HL-60 (cell line): ENCODE results near the gene BLID.

ENCODE experiments used
- DNase-seq, 2 experiments: peaks; one replicate each; pipeline ENCODE4 v3.0.0-alpha.2; 2010 to 2020; ENCODE audit warnings: low read depth in 1 of 2, low spot score in 1 of 2
- H3K27ac ChIP-seq: fragments of 250-450 bp; sonication (Bioruptor Pico); replicated peaks from 2 replicates; pipeline ENCODE4 v1.5.1; 2020; ENCODE audit warnings: mild to moderate bottlenecking, moderate library complexity
- H3K27me3 ChIP-seq: fragments of 250-450 bp; sonication (Bioruptor Pico); 2 replicates; pipeline ENCODE4 v1.5.1; 2021; ENCODE audit warnings: mild to moderate bottlenecking, moderate library complexity; ENCODE audit not compliant: insufficient read depth, poor library complexity, severe bottlenecking
- H3K4me3 ChIP-seq: replicated peaks from 2 replicates; pipeline ENCODE4 v1.5.1; 2011; ENCODE audit warnings: mild to moderate bottlenecking, control low read depth, low read length; ENCODE audit not compliant: insufficient read depth
- CTCF ChIP-seq: IDR thresholded peaks from one replicate; pipeline ENCODE4 v1.5.1; 2011; ENCODE audit warnings: low read length, control low read depth, inconsistent platforms; ENCODE audit not compliant: insufficient read depth
- GABPA ChIP-seq: IDR thresholded peaks from 2 replicates; pipeline ENCODE4 v1.6.1; 2012; ENCODE audit warnings: low read depth
- POLR2AphosphoS5 ChIP-seq: IDR thresholded peaks from 2 replicates; pipeline ENCODE4 v1.6.1; 2012; ENCODE audit warnings: low read depth
- SPI1 ChIP-seq: IDR thresholded peaks from 2 replicates; pipeline ENCODE4 v1.6.1; 2012; ENCODE audit warnings: low read depth, mild to moderate bottlenecking, borderline replicate concordance
- TF ChIP-seq, protein P1 (sequence below): IDR thresholded peaks from 2 replicates; pipeline ENCODE4 v1.6.1; 2012; ENCODE audit warnings: low read depth; ENCODE audit not compliant: insufficient replicate concordance

Gene BLID

DNA sequence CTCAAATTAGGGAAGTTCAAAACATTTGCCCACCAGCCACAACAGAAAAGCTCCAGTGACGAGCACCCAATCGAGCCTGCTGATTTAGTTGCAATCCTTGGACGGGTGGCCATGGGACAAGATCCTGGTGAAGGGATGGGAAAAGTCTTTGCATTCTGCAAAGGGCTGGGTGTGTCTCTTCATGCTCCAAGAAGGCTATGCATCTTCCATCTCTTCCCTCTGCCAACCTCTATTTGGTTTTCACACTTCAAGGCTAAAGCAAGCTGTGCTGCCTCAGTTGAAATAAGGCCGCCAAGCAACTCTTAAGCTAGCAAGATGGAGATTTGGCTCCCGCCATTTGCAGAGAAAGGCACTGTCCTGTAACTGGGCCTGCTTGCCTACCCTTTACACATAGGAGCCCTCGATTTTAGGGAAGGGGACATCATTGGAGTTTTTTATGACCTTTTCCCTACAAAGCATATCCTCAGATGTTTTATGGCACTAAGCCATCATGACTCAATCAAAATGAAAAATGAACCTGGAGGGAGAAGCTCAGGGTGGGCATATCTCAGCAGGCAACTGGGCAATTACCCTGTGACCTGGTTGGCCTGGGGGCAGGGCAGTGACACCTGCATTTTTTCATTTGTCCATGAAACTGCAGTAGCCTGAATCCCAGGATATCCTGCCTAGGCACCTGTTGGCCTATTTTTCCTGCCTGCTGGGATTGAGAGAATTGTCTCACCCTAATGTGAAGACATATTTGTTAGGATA, 45.0 kb upstream of the BLID start:
- Histone ChIP-seq H3K27ac (no peak overlapping the region), H3K27me3 (peaks cover 8% of the 10 kb centered on the region), H3K4me3 (no peak overlapping the region)
- DNase-seq = no peak
- no peak for TF ChIP-seq GABPA
- TF ChIP-seq, protein P1, sequence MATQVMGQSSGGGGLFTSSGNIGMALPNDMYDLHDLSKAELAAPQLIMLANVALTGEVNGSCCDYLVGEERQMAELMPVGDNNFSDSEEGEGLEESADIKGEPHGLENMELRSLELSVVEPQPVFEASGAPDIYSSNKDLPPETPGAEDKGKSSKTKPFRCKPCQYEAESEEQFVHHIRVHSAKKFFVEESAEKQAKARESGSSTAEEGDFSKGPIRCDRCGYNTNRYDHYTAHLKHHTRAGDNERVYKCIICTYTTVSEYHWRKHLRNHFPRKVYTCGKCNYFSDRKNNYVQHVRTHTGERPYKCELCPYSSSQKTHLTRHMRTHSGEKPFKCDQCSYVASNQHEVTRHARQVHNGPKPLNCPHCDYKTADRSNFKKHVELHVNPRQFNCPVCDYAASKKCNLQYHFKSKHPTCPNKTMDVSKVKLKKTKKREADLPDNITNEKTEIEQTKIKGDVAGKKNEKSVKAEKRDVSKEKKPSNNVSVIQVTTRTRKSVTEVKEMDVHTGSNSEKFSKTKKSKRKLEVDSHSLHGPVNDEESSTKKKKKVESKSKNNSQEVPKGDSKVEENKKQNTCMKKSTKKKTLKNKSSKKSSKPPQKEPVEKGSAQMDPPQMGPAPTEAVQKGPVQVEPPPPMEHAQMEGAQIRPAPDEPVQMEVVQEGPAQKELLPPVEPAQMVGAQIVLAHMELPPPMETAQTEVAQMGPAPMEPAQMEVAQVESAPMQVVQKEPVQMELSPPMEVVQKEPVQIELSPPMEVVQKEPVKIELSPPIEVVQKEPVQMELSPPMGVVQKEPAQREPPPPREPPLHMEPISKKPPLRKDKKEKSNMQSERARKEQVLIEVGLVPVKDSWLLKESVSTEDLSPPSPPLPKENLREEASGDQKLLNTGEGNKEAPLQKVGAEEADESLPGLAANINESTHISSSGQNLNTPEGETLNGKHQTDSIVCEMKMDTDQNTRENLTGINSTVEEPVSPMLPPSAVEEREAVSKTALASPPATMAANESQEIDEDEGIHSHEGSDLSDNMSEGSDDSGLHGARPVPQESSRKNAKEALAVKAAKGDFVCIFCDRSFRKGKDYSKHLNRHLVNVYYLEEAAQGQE = no peak
- no peak for TF ChIP-seq SPI1

- Histone ChIP-seq H3K27me3 (peaks cover 8% of the 10 kb centered on the region), H3K4me3 (no peak overlapping the region), H3K27ac (no peak overlapping the region)
- no peak for TF ChIP-seq POLR2AphosphoS5
- TF ChIP-seq GABPA = no peak
- TF ChIP-seq, protein P1 = no peak
- no peak for TF ChIP-seq CTCF
- TF ChIP-seq SPI1 = no peak
- DNase-seq = no peak
Observed at GRCh38 chr11:122159861-122160260, 43.8 kb upstream of the BLID start.

DNA sequence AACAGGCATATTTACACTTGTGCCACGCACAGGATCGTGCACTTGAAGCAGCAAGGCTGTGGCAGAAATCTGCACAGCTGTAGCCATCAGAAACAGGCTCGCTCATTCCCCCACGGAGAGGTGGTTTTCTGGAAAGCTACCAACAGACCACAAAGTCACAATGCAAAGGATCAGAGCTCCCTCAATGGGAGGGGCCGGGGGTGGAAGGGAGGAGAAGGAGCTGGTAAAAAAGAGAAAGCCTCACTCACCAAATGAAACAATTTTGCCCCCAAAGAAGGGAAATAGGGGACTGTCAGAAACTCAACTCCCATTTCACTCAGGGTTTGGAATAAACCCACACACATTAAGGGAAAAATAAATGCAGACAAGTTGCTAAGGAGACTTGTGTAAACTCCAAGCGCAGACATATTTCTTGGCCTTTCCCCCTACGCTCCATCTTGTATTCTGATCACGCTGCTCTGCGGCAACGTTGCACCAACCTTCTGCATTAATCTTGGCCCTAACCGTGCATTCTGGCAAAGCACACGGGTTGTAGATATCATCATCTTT, 43.2 kb upstream of the BLID start:
- Histone ChIP-seq H3K27me3 (peaks cover 8% of the 10 kb centered on the region), H3K27ac (no peak overlapping the region), H3K4me3 (no peak overlapping the region)
- TF ChIP-seq CTCF = no peak
- TF ChIP-seq SPI1 = no peak
- TF ChIP-seq POLR2AphosphoS5 = no peak
- TF ChIP-seq, protein P1 = no peak
- no peak for TF ChIP-seq GABPA
- no peak for DNase-seq
